ENCODE measurements around the gene APMAP. TPM values are rescaled to one million over a fixed set of nuclear protein-coding genes. Genes with fewer than 3 reads are reported as not detected.

APMAP gene
- total RNA-seq, 1 donor: 40.7 TPM

- no peak overlapping the region for H3K4me3 ChIP-seq (ENCODE audit: low read depth, low read length)
- TF ChIP-seq CTCF (IDR thresholded peaks at IDR 0.05; ENCODE audit: insufficient read depth, low read length): no peak
- no peak for DNase-seq (ENCODE audit: low read depth)
These were observed 39.4 kb downstream of the APMAP start for GRCh38 chr20:24953209-24953575.

- H3K4me3 ChIP-seq (ENCODE audit: low read depth, low read length): no peak overlapping the region
- no peak for DNase-seq (ENCODE audit: low read depth)
- no peak for TF ChIP-seq CTCF (IDR thresholded peaks at IDR 0.05; ENCODE audit: insufficient read depth, low read length)
These were observed 40.0 kb downstream of the APMAP start for GRCh38 chr20:24952376-24953208.

GRCh38 chr20:24951536-24952083 is 40.9 kb downstream of the APMAP start:
- H3K4me3 ChIP-seq (ENCODE audit: low read depth, low read length): no peak overlapping the region
- TF ChIP-seq CTCF (IDR thresholded peaks at IDR 0.05; ENCODE audit: insufficient read depth, low read length): no peak
- no peak for DNase-seq (ENCODE audit: low read depth)

GRCh38 chr20:24950836-24951525 is 41.6 kb downstream of the APMAP start:
- no peak overlapping the region for H3K4me3 ChIP-seq (ENCODE audit: low read depth, low read length)
- no peak for DNase-seq (ENCODE audit: low read depth)
- no peak for TF ChIP-seq CTCF (IDR thresholded peaks at IDR 0.05; ENCODE audit: insufficient read depth, low read length)

- no peak for DNase-seq (ENCODE audit: low read depth)
- no peak overlapping the region for H3K4me3 ChIP-seq (ENCODE audit: low read depth, low read length)
- no peak for TF ChIP-seq CTCF (IDR thresholded peaks at IDR 0.05; ENCODE audit: insufficient read depth, low read length)
These were observed 42.3 kb downstream of the APMAP start for GRCh38 chr20:24950128-24950835.

GRCh38 chr20:24949756-24950127 is 42.8 kb downstream of the APMAP start:
- TF ChIP-seq CTCF (IDR thresholded peaks at IDR 0.05; ENCODE audit: insufficient read depth, low read length): no peak
- no peak overlapping the region for H3K4me3 ChIP-seq (ENCODE audit: low read depth, low read length)
- no peak for DNase-seq (ENCODE audit: low read depth)

Measured in fibroblast of the aortic adventitia (primary cell).